OCI-LY7 (cell line): ENCODE measurements around the gene HCFC1R1.

Experiments
- EZH2phosphoT487 ChIP-seq: fragments of 200-600 bp; sonication (generic); IDR thresholded peaks from 2 replicates; pipeline ENCODE4 v1.6.1; 2018; ENCODE audit warnings: low read depth, borderline replicate concordance, mild to moderate bottlenecking, mixed run types, antibody characterized with exemption, low read length, moderate library complexity, mixed read lengths
- TF ChIP-seq, protein P1 (sequence below): fragments of 200-600 bp; sonication (generic); conservative IDR thresholded peaks from 2 replicates; pipeline ENCODE4 v1.5.1; 2014; ENCODE audit warnings: mild to moderate bottlenecking, antibody characterized with exemption, low read length, moderate library complexity, mixed read lengths

DNA sequence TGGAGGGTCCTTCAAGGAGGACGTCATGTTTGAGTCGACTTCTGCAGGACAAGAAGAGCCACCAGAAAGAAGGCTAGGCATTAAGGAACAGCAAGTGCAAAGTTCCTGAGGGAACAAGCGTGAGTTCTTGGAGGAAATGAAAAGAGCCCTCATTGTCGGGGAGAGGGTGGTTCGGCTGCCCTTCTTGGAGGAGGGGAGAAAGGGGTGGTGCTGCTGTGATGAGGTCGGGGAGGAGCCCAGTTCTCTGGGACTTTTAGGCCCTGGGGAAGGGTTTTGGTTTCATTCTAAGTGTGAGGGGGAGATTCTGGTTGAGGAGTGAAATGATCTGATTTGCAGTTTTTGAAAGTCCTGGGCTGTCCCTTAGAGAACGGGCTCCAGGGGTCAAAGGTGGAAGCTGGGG is 8.9 kb upstream of the HCFC1R1 start:
- TF ChIP-seq, protein P1, sequence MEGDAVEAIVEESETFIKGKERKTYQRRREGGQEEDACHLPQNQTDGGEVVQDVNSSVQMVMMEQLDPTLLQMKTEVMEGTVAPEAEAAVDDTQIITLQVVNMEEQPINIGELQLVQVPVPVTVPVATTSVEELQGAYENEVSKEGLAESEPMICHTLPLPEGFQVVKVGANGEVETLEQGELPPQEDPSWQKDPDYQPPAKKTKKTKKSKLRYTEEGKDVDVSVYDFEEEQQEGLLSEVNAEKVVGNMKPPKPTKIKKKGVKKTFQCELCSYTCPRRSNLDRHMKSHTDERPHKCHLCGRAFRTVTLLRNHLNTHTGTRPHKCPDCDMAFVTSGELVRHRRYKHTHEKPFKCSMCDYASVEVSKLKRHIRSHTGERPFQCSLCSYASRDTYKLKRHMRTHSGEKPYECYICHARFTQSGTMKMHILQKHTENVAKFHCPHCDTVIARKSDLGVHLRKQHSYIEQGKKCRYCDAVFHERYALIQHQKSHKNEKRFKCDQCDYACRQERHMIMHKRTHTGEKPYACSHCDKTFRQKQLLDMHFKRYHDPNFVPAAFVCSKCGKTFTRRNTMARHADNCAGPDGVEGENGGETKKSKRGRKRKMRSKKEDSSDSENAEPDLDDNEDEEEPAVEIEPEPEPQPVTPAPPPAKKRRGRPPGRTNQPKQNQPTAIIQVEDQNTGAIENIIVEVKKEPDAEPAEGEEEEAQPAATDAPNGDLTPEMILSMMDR, result no peak
- TF ChIP-seq EZH2phosphoT487, result no peak
